ENCODE data around the gene UBR1.

UBR1 gene

GRCh38 chr15:43105778-43106485 is at the start of gene UBR1:
Gene UBR1, minus strand, starts transcription at chr15:43106038. Its CDS starts 16 bp downstream, at chr15:43106022.
- Histone ChIP-seq H3K27ac (ENCODE audit: low read length) (peak within 1 kb of the TSS; percentile 38), H3K4me1 (ENCODE audit: insufficient read depth, low read length) (peaks cover 4% of the 10 kb centered on the region; the same call in 1 of the 2 replicates), H3K9ac (ENCODE audit: low read depth, low read length) (peak within 1 kb of the TSS; percentile 84; the same call in 1 of the 2 replicates), H3K27me3 (ENCODE audit: insufficient read depth, low read length) (peaks cover 5% of the 10 kb centered on the region; the same call in 1 of the 2 replicates), H3K4me3 (ENCODE audit: low read length) (peak within 1 kb of the TSS; percentile 94), H3K9me3 (ENCODE audit: insufficient read depth, low read depth, low read length) (no peaks in the 10 kb centered on the region), H3K36me3 (ENCODE audit: insufficient read depth, low read depth, low read length) (peaks cover 4% of the 10 kb centered on the region)

GRCh38 chr15:43153269-43153668 is 47.4 kb upstream of the UBR1 start:
- no peaks in the 10 kb centered on the region; the same call in 1 of the 2 replicates for H3K36me3 ChIP-seq (ENCODE audit: insufficient read depth, low read depth, low read length)
- no peaks in the 10 kb centered on the region for H3K27me3 ChIP-seq (ENCODE audit: insufficient read depth, low read length)
- H3K9ac ChIP-seq (ENCODE audit: low read depth, low read length), result no peak overlapping the region
- no peaks in the 10 kb centered on the region for H3K4me1 ChIP-seq (ENCODE audit: insufficient read depth, low read length)
- H3K9me3 ChIP-seq (ENCODE audit: insufficient read depth, low read depth, low read length), result no peaks in the 10 kb centered on the region
- no peak overlapping the region for H3K4me3 ChIP-seq (ENCODE audit: low read length)
- H3K27ac ChIP-seq (ENCODE audit: low read length), result no peak overlapping the region

GRCh38 chr15:43151688-43152087 is 45.9 kb upstream of the UBR1 start:
- Histone ChIP-seq H3K27me3 (ENCODE audit: insufficient read depth, low read length) (no peaks in the 10 kb centered on the region), H3K9ac (ENCODE audit: low read depth, low read length) (no peak overlapping the region), H3K27ac (ENCODE audit: low read length) (no peak overlapping the region), H3K4me3 (ENCODE audit: low read length) (no peak overlapping the region), H3K9me3 (ENCODE audit: insufficient read depth, low read depth, low read length) (no peaks in the 10 kb centered on the region), H3K36me3 (ENCODE audit: insufficient read depth, low read depth, low read length) (no peaks in the 10 kb centered on the region; the same call in 1 of the 2 replicates), H3K4me1 (ENCODE audit: insufficient read depth, low read length) (no peaks in the 10 kb centered on the region)

GRCh38 chr15:43150191-43150929 is 44.5 kb upstream of the UBR1 start:
- H3K36me3 ChIP-seq (ENCODE audit: insufficient read depth, low read depth, low read length), result no peaks in the 10 kb centered on the region; the same call in 1 of the 2 replicates
- no peak overlapping the region for H3K27ac ChIP-seq (ENCODE audit: low read length)
- H3K9ac ChIP-seq (ENCODE audit: low read depth, low read length), result no peak overlapping the region
- no peaks in the 10 kb centered on the region for H3K9me3 ChIP-seq (ENCODE audit: insufficient read depth, low read depth, low read length)
- H3K27me3 ChIP-seq (ENCODE audit: insufficient read depth, low read length), result no peaks in the 10 kb centered on the region
- H3K4me1 ChIP-seq (ENCODE audit: insufficient read depth, low read length), result no peaks in the 10 kb centered on the region
- H3K4me3 ChIP-seq (ENCODE audit: low read length), result no peak overlapping the region

- no peaks in the 10 kb centered on the region for H3K9me3 ChIP-seq (ENCODE audit: insufficient read depth, low read depth, low read length)
- no peak overlapping the region for H3K27ac ChIP-seq (ENCODE audit: low read length)
- no peaks in the 10 kb centered on the region; the same call in 1 of the 2 replicates for H3K36me3 ChIP-seq (ENCODE audit: insufficient read depth, low read depth, low read length)
- H3K27me3 ChIP-seq (ENCODE audit: insufficient read depth, low read length), result no peaks in the 10 kb centered on the region
- no peak overlapping the region for H3K4me3 ChIP-seq (ENCODE audit: low read length)
- H3K9ac ChIP-seq (ENCODE audit: low read depth, low read length), result no peak overlapping the region
- no peaks in the 10 kb centered on the region for H3K4me1 ChIP-seq (ENCODE audit: insufficient read depth, low read length)
Measured at GRCh38 chr15:43146184-43146583, 40.3 kb upstream of the UBR1 start.

GRCh38 chr15:43144512-43144911 is 38.7 kb upstream of the UBR1 start:
- no peaks in the 10 kb centered on the region for H3K9me3 ChIP-seq (ENCODE audit: insufficient read depth, low read depth, low read length)
- no peak overlapping the region for H3K9ac ChIP-seq (ENCODE audit: low read depth, low read length)
- H3K4me3 ChIP-seq (ENCODE audit: low read length), result no peak overlapping the region
- H3K27ac ChIP-seq (ENCODE audit: low read length), result no peak overlapping the region
- H3K36me3 ChIP-seq (ENCODE audit: insufficient read depth, low read depth, low read length), result no peaks in the 10 kb centered on the region; the same call in 1 of the 2 replicates
- no peaks in the 10 kb centered on the region for H3K27me3 ChIP-seq (ENCODE audit: insufficient read depth, low read length)
- H3K4me1 ChIP-seq (ENCODE audit: insufficient read depth, low read length), result no peaks in the 10 kb centered on the region

- no peaks in the 10 kb centered on the region for H3K4me1 ChIP-seq (ENCODE audit: insufficient read depth, low read length)
- no peaks in the 10 kb centered on the region; the same call in 1 of the 2 replicates for H3K36me3 ChIP-seq (ENCODE audit: insufficient read depth, low read depth, low read length)
- H3K9me3 ChIP-seq (ENCODE audit: insufficient read depth, low read depth, low read length), result no peaks in the 10 kb centered on the region
- H3K4me3 ChIP-seq (ENCODE audit: low read length), result no peak overlapping the region
- H3K27me3 ChIP-seq (ENCODE audit: insufficient read depth, low read length), result no peaks in the 10 kb centered on the region
- no peak overlapping the region for H3K9ac ChIP-seq (ENCODE audit: low read depth, low read length)
- H3K27ac ChIP-seq (ENCODE audit: low read length), result no peak overlapping the region
Measured at GRCh38 chr15:43143203-43143941, 37.5 kb upstream of the UBR1 start.

GRCh38 chr15:43135351-43135750 is 29.5 kb upstream of the UBR1 start:
- no peak overlapping the region for H3K9ac ChIP-seq (ENCODE audit: low read depth, low read length)
- peaks cover 13% of the 10 kb centered on the region for H3K4me1 ChIP-seq (ENCODE audit: insufficient read depth, low read length)
- no peak overlapping the region for H3K4me3 ChIP-seq (ENCODE audit: low read length)
- H3K27me3 ChIP-seq (ENCODE audit: insufficient read depth, low read length), result peaks cover 46% of the 10 kb centered on the region
- no peaks in the 10 kb centered on the region; the same call in 1 of the 2 replicates for H3K36me3 ChIP-seq (ENCODE audit: insufficient read depth, low read depth, low read length)
- H3K27ac ChIP-seq (ENCODE audit: low read length), result no peak overlapping the region
- H3K9me3 ChIP-seq (ENCODE audit: insufficient read depth, low read depth, low read length), result no peaks in the 10 kb centered on the region

- no peak overlapping the region for H3K27ac ChIP-seq (ENCODE audit: low read length)
Measured at GRCh38 chr15:43134157-43134635, 28.4 kb upstream of the UBR1 start.

GRCh38 chr15:43133430-43134156 is 27.8 kb upstream of the UBR1 start, which contains the start of gene TMEM62:
Gene TMEM62, plus strand, starts transcription at chr15:43133586. Its CDS starts 217 bp downstream, at chr15:43133803.
- Histone ChIP-seq H3K9ac (ENCODE audit: low read depth, low read length) (peak within 1 kb of the TSS; percentile 45; the same call in 1 of the 2 replicates), H3K36me3 (ENCODE audit: insufficient read depth, low read depth, low read length) (no peaks in the 10 kb centered on the region), H3K9me3 (ENCODE audit: insufficient read depth, low read depth, low read length) (no peaks in the 10 kb centered on the region), H3K4me3 (ENCODE audit: low read length) (peak within 1 kb of the TSS; percentile 80), H3K4me1 (ENCODE audit: insufficient read depth, low read length) (peaks cover 13% of the 10 kb centered on the region), H3K27ac (ENCODE audit: low read length) (no peak within 1 kb of the TSS), H3K27me3 (ENCODE audit: insufficient read depth, low read length) (peaks cover 46% of the 10 kb centered on the region)

More at GRCh38 chr15:43134157-43134635, 28.4 kb upstream of the UBR1 start:
- peak overlapping the region; percentile 80 for H3K4me3 ChIP-seq (ENCODE audit: low read length)
- no peaks in the 10 kb centered on the region for H3K36me3 ChIP-seq (ENCODE audit: insufficient read depth, low read depth, low read length)
- H3K9ac ChIP-seq (ENCODE audit: low read depth, low read length), result peak overlapping the region; percentile 45; the same call in 1 of the 2 replicates
- H3K27me3 ChIP-seq (ENCODE audit: insufficient read depth, low read length), result peaks cover 46% of the 10 kb centered on the region
- H3K9me3 ChIP-seq (ENCODE audit: insufficient read depth, low read depth, low read length), result no peaks in the 10 kb centered on the region
- peaks cover 13% of the 10 kb centered on the region for H3K4me1 ChIP-seq (ENCODE audit: insufficient read depth, low read length)
